ENCODE results near the gene FBXW11. TPM values are rescaled to one million over a fixed set of nuclear protein-coding genes. Genes with fewer than 3 reads are reported as not detected.

Gene FBXW11
- total RNA-seq, 1 experiment from 2014 or later = 54.8 TPM

DNA sequence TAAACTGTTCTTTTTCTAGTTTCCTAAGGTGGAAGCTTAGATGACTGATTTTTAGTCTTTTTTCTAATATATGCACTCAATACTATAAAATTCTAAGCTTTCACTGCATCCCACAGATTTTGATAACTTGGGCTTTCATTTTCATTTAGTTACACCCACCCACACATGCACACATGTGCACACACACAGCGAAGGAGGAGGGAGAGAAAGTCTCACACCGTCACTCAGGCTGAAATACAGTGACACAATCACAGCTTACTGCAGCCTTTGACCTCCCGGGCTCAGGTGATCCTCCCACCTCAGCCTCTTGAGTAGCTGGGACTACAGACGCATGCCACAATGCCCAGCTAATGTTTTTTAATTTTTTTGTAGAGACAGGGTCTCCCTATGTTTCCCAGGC lies 124.3 kb downstream of the FBXW11 start:
- CTCF ChIA-PET = no interaction called here
- H4K20me1 ChIP-seq (ENCODE audit: insufficient read depth) = peaks cover 7% of the 10 kb centered on the region
- TF ChIP-seq, protein P1, sequence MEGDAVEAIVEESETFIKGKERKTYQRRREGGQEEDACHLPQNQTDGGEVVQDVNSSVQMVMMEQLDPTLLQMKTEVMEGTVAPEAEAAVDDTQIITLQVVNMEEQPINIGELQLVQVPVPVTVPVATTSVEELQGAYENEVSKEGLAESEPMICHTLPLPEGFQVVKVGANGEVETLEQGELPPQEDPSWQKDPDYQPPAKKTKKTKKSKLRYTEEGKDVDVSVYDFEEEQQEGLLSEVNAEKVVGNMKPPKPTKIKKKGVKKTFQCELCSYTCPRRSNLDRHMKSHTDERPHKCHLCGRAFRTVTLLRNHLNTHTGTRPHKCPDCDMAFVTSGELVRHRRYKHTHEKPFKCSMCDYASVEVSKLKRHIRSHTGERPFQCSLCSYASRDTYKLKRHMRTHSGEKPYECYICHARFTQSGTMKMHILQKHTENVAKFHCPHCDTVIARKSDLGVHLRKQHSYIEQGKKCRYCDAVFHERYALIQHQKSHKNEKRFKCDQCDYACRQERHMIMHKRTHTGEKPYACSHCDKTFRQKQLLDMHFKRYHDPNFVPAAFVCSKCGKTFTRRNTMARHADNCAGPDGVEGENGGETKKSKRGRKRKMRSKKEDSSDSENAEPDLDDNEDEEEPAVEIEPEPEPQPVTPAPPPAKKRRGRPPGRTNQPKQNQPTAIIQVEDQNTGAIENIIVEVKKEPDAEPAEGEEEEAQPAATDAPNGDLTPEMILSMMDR (conservative IDR thresholded peaks at IDR 0.05) = no peak
- no peak for TF ChIP-seq EZH2 (IDR thresholded peaks at IDR 0.05; ENCODE audit: low read depth)
- no peaks in the 10 kb centered on the region for H3K79me2 ChIP-seq (ENCODE audit: low read depth)
- no TSS peak for BruUV-seq (replicated peaks)
- H2AFZ ChIP-seq = no peak overlapping the region
- no peaks in the 10 kb centered on the region for H3K4me1 ChIP-seq (replicated peaks; ENCODE audit: insufficient read depth)
- intact Hi-C loops (cut with micrococcal nuclease; ENCODE audit: unreplicated experiment) = no loop called here
- no peak overlapping the region for H3K4me2 ChIP-seq
- no peak for DNase-seq
- no peak overlapping the region for H3K27ac ChIP-seq
- H3K9me2 ChIP-seq (ENCODE audit: insufficient read depth) = no peaks in the 10 kb centered on the region
- no peaks in the 10 kb centered on the region for H3F3A ChIP-seq (ENCODE audit: insufficient read depth, low read depth)
- H3K27me3 ChIP-seq (ENCODE audit: insufficient read depth, low read depth) = no peaks in the 10 kb centered on the region
- H3K36me3 ChIP-seq (ENCODE audit: low read depth) = peaks cover 9% of the 10 kb centered on the region; the same call in 1 of the 2 replicates
- H3K4me3 ChIP-seq = no peak overlapping the region
- no peaks in the 10 kb centered on the region for H3K9me3 ChIP-seq (ENCODE audit: insufficient read depth, low read depth)
- POLR2A ChIA-PET (ENCODE audit: unreplicated experiment) = no interaction called here

DNA sequence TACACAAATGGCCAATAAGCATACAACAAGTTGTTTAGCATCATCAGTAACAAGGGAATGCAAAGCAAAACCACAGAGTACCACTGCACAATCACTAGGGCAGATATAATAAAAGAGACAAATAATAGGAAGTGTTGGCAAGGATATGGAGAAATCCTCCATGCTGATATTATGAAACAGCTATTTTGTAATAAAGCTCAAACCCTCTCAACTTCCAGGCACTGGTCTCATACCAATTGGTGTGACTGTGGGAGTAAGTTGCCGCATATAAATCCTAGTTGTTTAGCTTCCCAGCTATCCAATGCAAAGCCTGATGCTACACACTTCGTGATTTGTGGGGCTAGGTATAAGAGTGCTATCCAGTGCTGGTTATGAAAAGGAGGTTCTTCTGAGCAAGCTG lies 132.2 kb downstream of the FBXW11 start:
- DNase-seq = no peak
- intact Hi-C loops (cut with micrococcal nuclease; ENCODE audit: unreplicated experiment) = no loop called here
- POLR2A ChIA-PET (ENCODE audit: unreplicated experiment) = no interaction called here
- no peak for TF ChIP-seq EZH2 (IDR thresholded peaks at IDR 0.05; ENCODE audit: low read depth)
- TF ChIP-seq, protein P1 (conservative IDR thresholded peaks at IDR 0.05) = no peak
- Histone ChIP-seq H3K27ac (no peak overlapping the region), H3K79me2 (ENCODE audit: low read depth) (no peaks in the 10 kb centered on the region), H3K9me3 (ENCODE audit: insufficient read depth, low read depth) (no peaks in the 10 kb centered on the region), H3K4me1 (replicated peaks; ENCODE audit: insufficient read depth) (no peaks in the 10 kb centered on the region), H3K9me2 (ENCODE audit: insufficient read depth) (no peaks in the 10 kb centered on the region), H3K4me3 (no peak overlapping the region), H4K20me1 (ENCODE audit: insufficient read depth) (no peaks in the 10 kb centered on the region), H3K27me3 (ENCODE audit: insufficient read depth, low read depth) (no peaks in the 10 kb centered on the region), H3K4me2 (no peak overlapping the region), H3F3A (ENCODE audit: insufficient read depth, low read depth) (no peaks in the 10 kb centered on the region), H2AFZ (no peak overlapping the region), H3K36me3 (ENCODE audit: low read depth) (peaks cover 23% of the 10 kb centered on the region; the same call in 1 of the 2 replicates)
- CTCF ChIA-PET = no interaction called here
- no TSS peak for BruUV-seq (replicated peaks)

DNA sequence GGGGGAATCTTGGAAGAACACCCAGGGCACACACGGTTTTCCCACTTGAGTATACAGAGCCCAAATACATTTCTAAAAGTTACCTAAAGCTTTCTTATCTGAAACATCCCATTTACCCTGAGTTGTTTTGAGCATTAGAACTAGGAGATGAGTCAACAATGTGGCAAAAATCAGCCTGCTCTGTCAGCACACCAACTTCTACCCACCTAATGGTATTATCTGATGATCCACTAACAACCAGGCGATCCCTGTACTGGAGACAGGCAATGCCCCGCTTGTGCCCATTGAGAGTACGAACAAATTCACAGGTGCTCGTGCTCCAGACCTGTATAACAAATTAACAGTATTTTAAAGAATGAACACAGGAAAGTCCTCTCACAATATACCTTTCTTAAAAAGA lies 133.8 kb downstream of the FBXW11 start:
- H2AFZ ChIP-seq = no peak overlapping the region
- H3K36me3 ChIP-seq (ENCODE audit: low read depth) = peaks cover 29% of the 10 kb centered on the region; the same call in 1 of the 2 replicates
- H3K4me1 ChIP-seq (replicated peaks; ENCODE audit: insufficient read depth) = no peaks in the 10 kb centered on the region
- no peak for DNase-seq
- ChIA-PET POLR2A (ENCODE audit: unreplicated experiment) (no interaction called here), CTCF (no interaction called here)
- BruUV-seq (replicated peaks) = no TSS peak
- intact Hi-C loops (cut with micrococcal nuclease; ENCODE audit: unreplicated experiment) = no loop called here
- TF ChIP-seq, protein P1 (conservative IDR thresholded peaks at IDR 0.05) = no peak
- no peak for TF ChIP-seq EZH2 (IDR thresholded peaks at IDR 0.05; ENCODE audit: low read depth)
- H3K9me2 ChIP-seq (ENCODE audit: insufficient read depth) = no peaks in the 10 kb centered on the region
- no peaks in the 10 kb centered on the region for H3F3A ChIP-seq (ENCODE audit: insufficient read depth, low read depth)
- H3K9me3 ChIP-seq (ENCODE audit: insufficient read depth, low read depth) = no peaks in the 10 kb centered on the region
- no peak overlapping the region for H3K4me2 ChIP-seq
- no peaks in the 10 kb centered on the region for H4K20me1 ChIP-seq (ENCODE audit: insufficient read depth)
- H3K27ac ChIP-seq = no peak overlapping the region
- H3K4me3 ChIP-seq = no peak overlapping the region
- H3K27me3 ChIP-seq (ENCODE audit: insufficient read depth, low read depth) = no peaks in the 10 kb centered on the region
- no peaks in the 10 kb centered on the region for H3K79me2 ChIP-seq (ENCODE audit: low read depth)
